Left hindlimb (tissue), 1 donor: Measurements from ENCODE around the gene CBR1.
"Not testable (repeated sequence)": the region's sequence is repeated elsewhere in the genome, so short reads cannot be mapped to it uniquely, and the experiment has no call there.

ENCODE experiments used
- DNase-seq: peaks from one replicate; pipeline ENCODE4 v3.0.0-alpha.2; 2018

Gene CBR1

DNA sequence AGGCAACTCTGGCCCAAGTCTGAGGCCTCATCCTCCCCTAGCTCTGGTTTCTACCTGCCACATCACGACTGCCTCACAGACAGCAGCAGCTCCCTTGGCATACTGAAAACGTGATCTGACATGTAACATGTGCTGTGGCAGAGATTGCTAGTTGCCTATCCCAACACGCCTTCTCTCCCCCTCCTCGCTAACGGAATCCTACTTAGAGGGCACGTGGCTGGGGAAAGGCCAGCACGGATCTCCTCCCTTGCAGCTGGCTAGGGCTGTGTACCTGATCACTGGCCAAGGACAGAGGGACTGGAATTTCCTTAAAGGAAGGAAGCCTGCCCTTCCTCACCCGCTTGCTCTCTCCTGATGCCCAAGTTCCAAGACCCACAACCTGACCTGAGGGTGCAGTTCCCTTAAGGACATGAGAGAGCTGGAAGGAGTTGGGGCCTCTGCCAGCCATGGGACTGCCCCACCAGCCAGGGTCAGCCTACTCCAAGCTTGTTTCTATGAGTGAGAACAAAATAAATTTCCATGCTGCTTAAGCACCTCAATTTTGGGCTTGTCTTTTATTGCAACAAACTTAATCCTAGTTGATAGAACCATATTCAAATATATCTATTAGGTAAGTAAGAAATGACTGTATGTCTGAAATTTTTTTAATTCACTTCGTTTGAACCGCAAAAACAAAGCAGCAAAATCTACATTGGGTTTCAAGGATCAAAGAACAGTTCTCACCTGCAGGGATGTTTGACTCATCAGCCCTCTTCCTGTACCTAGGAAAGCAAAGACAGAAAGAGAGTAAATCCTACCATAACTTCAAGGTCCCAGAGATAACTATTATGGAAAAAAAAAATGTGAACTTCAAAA lies 16.7 kb upstream of the CBR1 start:
- DNase-seq = no peak

DNA sequence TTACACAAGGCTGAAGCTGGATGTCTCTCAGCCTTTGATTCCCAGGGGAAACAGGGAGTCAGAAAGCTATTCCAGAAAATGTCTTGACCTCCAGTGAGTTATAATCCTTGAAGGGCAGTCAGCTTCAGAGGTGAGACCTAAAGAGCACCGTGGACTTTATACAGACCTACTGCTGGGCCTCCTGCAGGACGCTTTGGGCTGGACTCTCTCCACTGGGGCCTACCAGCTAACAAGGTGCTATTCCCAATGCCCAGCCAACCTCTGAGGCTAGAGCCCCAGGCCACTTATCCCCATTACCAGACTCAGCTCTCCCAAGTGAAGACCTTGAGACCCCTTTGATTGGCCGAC lies 16.1 kb upstream of the CBR1 start:
- DNase-seq = no peak

DNA sequence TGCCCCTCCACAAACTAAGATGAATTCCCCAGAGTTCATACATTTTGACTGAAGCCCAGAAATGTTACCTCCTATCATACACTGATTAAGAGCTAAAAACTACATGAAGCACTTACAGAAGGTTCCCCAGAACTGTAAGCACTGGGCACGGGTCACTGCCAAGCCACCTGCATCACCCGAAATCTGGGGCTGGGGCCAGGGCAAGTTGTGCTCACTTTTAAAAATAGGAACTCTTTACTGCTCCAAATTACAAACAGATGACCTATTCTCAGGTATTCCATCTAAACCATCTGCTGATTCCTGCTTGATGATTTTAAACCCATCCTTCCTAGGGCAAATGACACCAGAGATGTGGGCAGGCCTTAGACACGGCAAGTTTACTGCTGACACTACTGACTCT lies 14.3 kb upstream of the CBR1 start:
- DNase-seq = no peak

GRCh38 chr21:36059823-36060158 lies 10.0 kb upstream of the CBR1 start:
- DNase-seq = no peak

- DNase-seq = peak; percentile 92
Measured at GRCh38 chr21:36060159-36060921, 9.5 kb upstream of the CBR1 start, which contains the start of gene SETD4. Gene SETD4 (minus strand): TSS chr21:36060526. CDS start chr21:36058888, 1,638 bp downstream.

DNA sequence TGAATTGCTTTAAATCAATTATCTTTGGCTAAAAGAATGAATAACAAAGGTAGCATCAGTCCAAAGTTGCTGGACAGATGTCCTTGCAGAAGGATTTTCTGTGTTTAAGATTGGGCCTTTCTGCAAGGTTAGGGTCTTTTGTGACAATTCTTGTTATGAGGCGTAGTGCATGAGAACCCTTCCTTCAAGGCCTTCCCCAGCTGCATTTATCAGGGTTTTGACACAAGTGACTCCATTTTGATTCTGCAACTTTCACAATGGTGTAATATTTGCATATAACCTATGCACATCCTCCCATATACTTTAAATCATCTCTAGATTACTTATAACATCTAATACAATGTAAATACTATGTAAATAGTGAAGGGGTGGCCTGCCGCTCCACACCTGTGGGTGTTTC lies 8.4 kb upstream of the CBR1 start:
- no peak for DNase-seq

GRCh38 chr21:36063375-36064084 lies 6.3 kb upstream of the CBR1 start:
- no peak for DNase-seq

- no peak for DNase-seq
Measured at GRCh38 chr21:36064085-36064460, 5.8 kb upstream of the CBR1 start.

DNA sequence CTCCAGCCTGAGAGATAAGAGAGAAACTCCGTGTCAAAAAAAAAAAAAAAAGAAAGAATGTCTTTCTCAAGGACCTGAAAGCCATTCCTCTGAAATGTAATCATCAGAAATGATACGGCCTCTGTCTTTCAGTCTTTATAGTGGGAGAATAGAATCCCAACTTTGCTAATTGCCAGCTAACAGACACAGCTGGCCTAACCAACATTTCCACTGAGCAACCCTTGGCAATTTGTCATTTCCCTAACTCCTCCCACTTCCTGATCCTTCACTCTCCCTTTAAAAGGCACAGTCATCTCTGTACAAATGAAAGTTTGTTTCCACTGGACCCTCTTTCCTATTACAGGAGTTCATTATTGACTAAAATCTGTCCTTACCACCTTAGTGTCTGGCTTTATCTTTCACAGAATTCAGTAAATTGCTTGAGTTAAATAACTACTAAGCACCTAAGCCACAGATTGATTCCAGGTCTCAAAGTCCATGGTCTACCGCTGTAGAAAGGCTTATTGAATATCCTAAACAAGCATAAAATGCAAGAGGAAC lies 4.3 kb upstream of the CBR1 start:
- DNase-seq = no peak

DNA sequence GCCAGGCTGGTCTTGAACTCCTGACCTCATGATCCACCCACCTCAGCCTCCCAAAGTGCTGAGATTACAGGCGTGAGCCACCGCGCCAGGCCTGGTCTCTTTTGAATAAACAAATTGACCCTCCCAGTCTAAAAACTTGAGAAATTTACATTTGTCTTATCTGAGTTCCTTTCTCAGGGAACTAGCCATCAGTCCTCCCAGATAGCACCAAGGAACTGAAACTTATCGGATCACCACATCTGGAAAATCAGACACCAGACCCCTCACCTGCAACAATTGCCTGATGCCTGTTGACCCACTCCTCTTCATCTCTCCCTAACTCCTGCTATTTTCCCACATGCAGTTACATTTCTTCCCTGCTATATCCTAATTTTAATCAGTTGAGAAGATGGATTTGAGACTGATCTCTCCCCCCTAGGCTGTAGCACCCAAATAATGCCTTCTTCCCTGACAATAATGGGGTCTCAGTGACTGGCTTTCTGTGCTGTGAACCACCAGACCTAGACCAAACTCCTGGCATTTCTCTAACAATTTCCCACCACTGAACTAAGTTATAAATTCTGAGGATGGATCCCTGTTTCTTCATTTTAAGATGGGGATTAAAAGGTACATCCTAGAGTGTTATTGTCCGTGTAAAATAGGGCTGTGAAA lies 951 bp upstream of the CBR1 start:
- no peak for DNase-seq

DNA sequence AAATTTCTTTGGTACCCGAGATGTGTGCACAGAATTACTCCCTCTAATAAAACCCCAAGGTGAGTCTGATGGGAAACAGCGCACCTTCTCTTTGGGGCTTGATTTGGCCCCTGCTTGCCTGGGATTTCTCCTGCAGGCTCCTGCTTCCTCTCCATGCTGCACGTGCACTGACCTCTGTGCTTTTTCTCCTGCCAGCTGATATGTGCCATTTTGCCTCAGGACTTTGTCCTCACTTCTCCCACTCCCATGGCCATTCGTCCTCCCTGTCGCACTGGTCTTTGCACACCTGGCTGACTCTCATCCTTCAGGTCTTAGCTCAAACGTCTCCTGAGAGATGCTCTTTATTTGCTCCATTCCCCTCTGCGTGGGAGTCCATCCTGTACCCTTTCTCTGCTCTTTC lies 1.2 kb downstream of the CBR1 start:
- no peak for DNase-seq

GRCh38 chr21:36072453-36073162 lies 2.8 kb downstream of the CBR1 start:
- no peak for DNase-seq

GRCh38 chr21:36073181-36073580 lies 3.4 kb downstream of the CBR1 start:
- DNase-seq = no peak

DNA sequence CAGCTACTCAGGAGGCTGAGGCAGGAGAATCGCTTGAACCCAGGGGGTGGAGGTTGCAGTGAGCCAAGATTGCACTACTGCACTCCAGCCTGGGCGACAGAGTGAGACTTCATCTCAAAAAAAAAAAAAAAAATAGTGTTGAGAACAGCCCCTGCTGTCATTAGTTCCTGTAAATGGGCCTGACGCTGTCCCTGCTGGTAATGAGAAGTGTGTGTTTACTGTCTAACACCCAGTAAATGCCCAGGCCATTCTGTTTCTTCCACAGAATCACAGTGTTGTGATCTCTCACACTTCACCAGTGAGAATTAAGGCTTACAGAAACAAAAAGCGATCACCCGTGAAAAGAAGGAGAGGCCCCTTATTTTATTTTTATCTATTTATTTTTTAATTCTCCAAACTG lies 4.1 kb downstream of the CBR1 start:
- DNase-seq = not testable (repeated sequence)

DNA sequence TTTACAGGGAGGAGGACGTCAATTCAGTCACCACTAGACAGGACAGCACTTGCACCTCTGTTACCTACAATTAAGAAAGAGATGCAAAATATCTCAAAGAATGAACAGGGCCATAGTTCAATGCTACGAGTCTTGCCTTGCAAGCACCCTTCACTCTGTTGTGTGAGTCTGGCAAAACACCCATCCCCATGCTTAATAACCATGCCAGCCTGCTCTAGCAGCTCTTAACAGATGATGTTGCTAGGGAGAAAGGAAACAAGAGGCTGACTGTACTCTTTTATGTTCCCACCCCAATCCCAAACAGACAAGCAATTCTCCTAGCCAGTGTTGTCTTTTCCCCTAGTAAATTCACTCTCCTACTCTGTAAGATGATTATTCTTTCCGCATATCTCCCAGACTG lies 5.3 kb downstream of the CBR1 start:
- DNase-seq = no peak

DNA sequence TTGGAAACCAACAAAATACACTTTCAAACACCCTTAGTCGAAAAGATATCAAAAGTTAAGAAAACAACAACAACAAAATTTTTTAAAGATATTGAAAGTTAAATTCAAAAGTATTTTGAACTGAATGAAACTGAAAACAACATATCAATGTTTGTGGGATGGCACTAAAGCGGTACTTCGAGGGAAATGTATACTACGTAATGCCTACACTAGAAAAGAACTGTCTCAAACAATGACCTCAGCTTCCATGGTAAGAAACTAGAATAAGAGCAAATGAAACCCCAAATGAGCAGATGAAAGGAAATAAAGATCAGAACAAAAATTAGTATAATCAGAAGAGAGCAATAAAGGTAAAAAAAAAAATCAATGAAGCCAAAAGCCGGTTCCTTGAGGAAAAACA lies 6.1 kb downstream of the CBR1 start:
- no peak for DNase-seq

- DNase-seq = no peak
Measured at GRCh38 chr21:36076878-36077655, 7.2 kb downstream of the CBR1 start.

- DNase-seq = no peak
Measured at GRCh38 chr21:36077758-36078157, 7.9 kb downstream of the CBR1 start.

DNA sequence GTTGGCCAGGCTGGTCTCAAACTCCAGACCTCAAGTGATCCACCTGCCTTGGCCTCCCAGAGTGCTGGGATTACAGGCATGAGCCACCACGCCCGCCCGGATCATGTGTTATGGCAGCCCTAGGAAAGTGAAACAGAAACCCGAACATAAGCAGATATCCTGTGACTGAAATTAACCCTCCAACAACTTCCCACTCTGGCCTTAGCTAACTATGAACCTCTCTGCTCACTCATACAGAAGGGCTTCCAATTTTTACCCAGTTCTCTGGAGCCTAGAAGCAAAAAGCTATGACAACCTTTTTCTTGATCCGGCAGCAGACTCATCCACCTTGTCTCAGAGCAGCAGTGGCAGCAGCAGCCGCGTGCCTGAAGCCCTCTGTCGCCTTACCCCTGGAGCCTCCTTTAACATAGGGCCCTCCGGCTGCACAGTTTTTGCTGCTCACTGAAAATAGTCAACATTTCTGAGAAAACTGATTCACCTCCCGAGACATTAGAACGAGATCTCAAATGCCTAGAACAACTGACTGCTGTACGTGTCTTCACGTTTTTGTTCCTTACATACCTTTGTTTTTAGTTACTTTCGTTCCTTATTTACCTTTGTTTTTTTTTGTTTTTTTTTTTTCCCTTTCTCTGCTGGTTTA lies 9.3 kb downstream of the CBR1 start:
- DNase-seq = no peak

GRCh38 chr21:36079671-36080070 lies 9.8 kb downstream of the CBR1 start:
- DNase-seq = no peak

DNA sequence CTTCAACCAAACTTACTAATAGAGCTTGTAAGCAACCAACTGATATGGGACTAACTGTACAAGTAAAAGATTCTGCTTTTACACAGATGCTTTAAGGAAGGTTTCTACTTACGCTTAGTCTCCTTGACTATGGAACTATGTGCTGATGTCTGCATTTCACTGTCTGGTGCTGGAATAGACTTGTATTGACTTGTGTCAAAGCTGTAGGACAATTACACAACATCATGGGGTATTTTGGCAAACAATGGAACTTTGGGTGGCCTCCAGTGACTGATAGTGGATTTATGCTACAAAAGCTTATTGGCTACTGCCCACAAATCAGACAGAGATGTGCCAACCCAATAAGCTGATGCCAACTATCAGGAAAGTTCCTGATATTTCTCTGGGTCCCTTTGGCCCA lies 10.6 kb downstream of the CBR1 start:
- DNase-seq = no peak
